Measurements from ENCODE around the gene RPL13A.
"Not testable (repeated sequence)": the region's sequence is repeated elsewhere in the genome, so short reads cannot be mapped to it uniquely, and the experiment has no call there.

Gene RPL13A

DNA sequence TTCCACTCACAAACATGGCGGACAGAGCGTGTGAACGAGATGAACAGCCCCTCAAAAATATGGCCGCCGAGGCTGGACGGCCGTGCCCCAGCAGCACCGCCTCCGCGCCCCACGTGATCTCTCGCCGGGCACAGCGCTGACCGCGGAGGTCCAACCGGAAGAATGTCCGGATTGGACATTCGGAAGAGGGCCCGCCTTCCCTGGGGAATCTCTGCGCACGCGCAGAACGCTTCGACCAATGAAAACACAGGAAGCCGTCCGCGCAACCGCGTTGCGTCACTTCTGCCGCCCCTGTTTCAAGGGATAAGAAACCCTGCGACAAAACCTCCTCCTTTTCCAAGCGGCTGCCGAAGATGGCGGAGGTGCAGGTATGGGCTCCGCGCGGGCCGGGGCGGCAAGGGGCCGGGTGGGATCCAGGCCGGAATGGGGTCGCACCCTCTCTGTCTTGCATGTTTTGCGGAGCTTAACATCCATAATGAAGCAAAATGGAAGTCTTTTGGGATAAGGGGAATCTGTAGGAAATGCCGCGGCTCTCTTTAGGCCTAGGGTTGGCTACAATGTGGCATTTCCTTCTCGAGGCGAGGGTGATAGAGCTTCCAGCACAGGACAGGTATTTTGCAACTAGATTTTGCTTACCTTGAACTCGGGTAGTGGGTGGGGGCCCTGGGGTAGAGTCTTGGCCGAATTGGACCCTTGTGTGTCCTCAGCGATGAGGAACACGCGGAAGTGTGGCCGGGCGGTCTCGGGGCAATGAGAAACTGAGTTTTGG, at the start of gene RPL13A:
Gene RPL13A, plus strand, starts transcription at position 332 of the 769 bp plus-strand sequence. Its CDS starts 22 bp downstream, at position 354.
- peak; percentile 100 for DNase-seq

DNA sequence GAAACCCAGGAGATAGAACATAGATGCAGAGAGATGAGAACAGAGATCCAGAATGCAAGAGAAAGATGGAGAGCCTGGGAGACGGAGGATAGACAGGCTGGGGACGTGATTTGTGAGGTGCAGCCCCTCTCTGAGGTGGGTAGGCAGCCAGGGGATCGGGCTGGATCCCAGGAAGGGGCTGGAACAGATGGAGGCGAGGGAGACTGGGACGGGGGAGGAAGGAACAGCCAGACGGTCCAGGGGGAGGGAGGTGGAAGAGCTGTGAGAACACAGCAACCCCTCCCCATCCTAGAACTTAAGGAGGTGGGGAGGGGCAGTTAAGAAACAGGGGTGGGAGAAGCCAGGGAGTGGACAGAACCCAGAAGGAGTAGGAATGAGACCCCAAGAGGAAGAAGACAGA, 49.1 kb upstream of the RPL13A start:
- DNase-seq, result no peak

DNA sequence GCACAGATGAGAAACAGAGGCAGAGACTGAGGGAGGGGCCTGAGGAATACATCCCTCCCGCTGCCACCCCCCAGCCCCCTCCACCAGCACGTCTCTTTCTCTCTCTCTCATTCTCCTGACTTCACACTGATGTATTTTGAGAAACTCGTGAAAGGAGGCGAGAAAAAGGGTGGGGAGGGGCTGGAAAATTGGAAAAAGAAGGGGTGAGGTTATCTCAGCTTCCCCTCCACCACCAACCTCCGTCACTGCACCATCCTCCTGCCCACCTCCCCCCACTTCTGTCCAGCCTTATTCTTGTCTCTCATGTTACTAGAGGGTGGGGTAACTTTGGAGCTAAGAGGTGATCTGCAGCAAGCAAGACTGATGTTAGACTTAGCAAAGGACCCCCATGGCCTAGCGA, 47.6 kb upstream of the RPL13A start:
- no peak for DNase-seq

DNA sequence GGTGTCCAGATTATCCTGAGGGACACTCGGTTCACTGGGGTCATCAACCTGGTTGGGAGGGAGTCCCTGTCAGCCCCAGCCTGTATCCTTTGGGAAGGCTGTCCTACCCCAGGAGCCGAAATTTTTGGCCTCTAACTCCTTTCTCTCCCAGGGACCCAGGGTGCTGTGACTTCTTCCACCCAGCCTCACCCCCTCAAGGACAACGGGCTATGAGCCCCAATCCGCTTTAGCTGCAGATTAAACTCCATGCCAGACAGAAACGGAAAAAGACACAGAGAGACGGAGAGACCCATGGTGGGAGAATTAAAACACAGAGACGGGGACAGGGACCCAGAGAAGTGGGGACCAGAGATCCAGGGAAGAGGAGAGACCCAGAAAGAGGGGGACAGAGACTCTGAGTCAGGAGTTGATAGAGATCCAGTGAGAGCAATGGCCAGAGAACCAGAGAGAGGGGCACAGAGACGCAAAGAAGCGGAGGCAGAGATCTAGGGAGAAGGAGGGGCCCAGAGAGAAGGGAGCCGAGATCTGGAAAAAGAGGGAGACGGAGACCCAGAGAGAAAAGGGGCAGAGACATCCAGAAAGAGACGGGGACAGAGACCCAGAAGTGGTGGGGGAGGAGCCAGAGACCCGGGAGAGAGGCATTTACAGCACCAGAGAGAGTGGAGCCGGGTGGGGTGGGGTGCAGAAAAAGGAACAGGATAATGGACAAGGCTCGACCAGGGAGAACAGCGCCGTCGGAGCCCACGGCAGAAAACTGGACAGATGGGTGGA, 46.8 kb upstream of the RPL13A start:
- no peak for DNase-seq

DNA sequence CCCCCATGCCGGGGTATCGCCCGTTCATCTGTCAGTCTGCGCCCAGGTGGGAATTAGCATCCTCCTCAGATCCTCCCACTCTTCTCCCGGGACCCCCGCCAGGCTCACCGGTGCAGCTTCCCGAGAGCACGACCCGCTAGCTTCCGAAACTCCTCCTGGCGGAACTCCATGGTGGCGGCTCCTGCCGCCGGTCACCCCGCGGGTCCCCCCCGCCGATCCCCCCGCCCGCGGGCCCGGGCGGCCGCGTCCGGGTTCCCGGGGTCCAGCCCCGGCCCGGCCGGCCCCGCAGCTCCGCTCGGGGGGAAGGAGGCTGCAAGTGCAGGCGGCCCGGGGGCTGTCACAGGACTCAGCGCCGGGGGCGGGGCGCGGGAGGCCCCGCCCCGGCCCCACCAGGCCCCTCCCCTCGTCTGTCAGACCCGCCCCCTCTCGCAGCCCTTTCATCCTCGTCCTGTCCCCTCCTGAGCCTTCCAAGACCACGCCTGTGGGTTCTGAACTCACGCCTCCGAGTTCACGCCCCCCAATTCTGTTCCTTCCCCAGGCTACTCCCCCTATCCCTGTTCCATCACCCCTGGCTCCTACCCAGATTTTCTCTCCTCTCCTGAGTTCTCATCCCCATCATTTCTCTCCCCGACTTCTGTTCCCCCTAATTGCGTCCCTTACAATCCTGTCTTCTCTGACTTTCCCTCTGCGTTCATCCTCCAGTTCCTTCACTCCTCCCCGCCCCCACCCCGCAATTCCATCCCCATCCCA, 46.0 kb upstream of the RPL13A start, which contains the start of gene SLC17A7:
Gene SLC17A7, minus strand, starts transcription at position 318 of the 750 bp plus-strand sequence. Its CDS starts 148 bp downstream, at position 170.
- DNase-seq, result no peak

DNA sequence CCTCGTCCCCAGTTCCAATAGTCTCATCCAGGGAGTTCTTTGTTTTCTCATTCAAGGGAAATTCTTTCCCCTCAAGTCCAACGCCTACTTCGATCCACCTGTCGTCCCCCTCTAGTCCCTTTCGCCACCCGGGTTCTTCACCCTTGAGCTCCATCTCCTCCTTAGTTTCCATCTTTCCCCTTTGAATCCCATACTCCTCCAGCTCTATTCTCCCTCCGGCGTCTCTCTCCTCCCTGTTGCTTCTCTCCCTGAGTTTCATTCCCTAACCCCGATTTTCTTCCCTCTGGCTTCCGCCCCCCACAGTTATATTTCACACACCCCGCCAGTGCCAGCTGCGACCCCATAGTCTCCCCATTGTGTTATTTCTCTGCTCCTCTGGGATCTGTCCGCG, 45.5 kb upstream of the RPL13A start:
- no peak for DNase-seq

DNA sequence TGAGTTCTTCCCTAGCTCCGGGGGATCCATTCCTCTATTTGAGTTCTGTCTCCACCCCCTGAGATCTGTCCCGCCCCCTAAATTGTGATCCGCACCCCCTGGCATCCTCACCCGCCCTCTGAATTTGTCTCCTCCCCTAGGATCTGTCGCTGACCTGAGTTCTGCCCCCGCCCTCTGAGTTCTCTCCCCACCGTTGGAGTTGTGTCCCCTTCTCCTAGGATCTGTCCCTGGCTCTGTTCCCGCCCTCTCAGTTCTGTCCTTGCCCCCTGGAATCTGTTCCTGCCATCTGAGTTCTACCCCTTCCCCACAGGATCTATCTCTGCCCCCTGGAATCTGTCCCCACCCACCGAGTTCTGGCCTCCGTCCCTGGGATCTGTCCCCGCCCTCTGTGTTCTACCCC, 45.1 kb upstream of the RPL13A start:
- DNase-seq, result no peak

DNA sequence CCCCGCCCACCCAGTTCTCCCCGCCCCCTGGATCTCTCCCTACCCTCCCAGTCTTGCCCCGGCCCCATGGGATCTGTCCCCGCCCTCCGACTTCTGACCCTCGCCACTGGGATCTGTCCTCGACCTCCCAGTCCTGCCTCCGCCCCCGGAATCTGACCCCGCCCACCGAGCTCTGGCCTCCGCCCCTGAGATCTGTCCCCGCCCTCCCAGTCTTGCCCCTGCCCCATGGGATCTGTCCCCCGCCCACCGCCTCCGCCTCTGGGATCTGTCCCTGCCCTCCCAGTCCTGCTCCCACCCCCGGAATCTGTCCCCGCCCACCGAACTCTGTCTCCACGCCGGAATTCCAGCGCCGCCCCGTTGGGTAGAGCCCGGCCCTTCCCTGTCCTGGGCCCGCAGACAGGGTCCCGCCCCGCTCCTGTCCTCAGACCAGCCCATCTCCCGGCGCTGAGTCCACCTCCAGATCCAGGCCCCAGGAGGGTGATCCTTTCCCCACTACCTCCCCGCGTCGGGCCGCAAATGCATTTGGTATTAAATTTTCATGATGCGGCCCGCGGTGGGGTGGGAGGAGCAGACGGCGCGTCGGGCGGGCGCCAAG, 44.5 kb upstream of the RPL13A start:
- DNase-seq, result peak; percentile 85

DNA sequence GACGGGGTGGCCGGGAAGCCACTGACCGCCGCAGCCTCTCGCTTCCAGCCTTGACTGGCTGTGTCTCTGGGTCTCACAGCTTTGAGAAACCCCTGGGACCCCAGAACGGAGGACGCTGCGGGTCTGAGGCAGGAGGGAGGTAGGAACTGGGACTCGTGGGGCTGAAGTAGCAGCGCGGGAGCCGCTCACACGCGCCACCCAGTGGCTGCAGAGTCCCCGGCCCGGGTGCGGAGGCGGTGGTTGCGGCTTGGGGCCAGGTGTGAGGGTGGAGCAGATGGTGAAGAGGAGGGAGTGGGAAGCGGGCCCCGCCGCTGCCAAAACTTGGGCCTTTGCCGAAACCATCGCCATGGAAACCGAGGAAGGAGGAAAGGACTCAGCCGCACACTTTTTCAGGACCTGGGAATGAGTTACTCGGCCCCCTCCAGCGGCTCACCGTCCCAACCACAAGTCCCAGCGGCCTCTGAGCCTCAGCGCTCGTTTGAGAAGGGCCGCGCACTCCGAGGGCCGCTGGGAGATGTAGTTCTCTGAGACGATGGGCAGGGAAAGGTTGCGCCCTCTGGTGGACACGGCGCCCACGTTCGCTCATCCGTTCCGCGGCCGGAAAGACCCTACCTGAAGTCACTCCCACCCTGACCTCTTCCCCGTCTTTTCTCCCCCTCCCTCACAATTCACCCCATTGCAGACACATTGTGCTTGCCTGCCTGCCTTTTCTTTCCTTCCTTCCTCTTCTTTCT, 43.9 kb upstream of the RPL13A start:
- peak; percentile 98 for DNase-seq

DNA sequence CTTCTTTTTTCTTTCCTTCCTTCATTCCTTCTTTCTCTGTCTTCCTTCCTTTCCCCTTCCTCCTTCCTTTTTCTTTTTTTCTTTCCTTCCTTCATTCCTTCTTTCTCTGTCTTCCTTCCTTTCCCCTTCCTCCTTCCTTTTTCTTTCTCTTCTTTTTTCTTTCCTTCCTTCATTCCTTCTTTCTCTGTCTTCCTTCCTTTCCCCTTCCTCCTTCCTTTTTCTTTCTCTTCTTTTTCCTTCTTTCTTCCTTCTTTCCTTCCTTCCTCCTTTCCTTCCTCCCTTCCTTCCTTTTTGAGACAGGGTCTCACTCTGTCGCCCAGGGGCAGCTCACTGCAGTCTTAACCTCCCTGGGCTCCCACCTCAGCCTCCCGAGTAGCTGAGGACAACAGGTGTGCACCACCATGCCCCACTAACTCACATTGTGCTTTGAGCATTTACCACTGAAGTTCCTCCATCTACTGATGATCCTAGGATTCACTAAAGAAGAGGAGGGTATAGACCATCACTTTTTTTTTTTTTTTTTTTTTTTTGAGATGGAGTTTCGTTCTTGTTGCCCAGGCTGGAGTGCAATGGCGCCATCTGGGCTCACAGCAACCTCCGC, 43.2 kb upstream of the RPL13A start:
- not testable (repeated sequence) for DNase-seq

DNA sequence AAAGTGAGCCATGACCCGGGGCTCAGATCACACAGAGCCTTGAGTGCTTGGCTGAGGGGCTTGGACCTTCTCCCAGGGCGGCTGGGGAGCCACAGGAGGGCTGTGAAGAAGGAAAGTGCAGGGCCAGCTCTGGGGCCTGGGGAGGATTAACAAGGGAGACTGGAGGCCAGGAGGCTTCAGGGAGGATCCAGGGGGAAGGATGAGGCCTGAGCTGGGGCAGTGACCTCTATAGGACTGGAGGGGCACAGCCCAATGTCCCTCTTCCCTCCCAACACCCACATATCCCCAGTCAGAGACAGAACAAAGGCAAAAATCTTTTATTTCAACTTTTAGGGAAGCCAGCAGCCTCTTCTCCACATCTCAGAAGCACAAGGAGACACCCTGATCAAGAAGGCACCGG, 41.4 kb upstream of the RPL13A start:
- DNase-seq, result no peak

DNA sequence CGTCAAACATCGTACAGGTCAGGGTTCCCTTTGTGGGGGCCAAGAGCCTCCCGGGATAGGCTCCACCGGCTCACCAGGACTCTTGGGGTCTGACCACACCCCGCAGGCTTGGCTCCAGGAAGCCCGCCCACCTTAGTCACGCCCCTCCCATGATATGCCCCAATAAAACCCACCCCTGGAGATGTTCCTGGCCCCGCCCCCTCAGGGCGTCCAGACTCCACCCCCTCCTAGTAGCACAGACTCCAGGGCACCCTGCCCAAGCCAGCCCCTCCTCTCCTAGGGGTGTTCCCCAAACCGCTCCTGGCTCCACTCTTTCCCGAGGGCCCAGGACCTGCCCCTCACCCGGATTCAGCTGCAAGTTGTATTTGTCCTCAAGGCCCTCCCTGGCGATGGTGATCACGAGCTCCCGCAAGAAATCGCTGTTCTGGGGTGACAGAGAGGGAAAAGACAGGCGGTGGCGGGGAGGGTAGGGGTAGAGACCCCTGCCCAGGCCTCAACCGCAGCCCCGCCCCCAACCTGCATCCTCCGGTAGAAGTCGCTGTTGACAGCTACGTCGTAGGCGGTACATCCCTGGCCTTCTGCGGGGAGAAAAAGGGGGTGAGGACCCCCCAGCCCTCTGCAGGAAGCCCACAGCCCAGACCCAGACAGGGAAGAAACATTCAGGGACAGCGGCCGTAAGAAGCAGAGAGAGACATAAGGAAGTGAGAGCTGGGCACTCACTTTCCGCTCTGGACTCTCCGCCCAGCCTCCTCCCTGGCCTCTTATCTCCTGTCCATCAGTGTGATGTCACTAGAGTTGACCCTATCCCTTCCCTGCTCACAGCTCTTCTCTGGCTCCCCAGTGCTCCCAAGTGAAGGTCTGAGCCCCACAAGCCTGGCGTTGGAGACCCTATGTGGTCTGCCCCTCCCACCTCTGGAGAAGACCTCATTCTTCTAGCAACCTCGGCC, 39.6 kb upstream of the RPL13A start:
- peak; percentile 33 for DNase-seq

DNA sequence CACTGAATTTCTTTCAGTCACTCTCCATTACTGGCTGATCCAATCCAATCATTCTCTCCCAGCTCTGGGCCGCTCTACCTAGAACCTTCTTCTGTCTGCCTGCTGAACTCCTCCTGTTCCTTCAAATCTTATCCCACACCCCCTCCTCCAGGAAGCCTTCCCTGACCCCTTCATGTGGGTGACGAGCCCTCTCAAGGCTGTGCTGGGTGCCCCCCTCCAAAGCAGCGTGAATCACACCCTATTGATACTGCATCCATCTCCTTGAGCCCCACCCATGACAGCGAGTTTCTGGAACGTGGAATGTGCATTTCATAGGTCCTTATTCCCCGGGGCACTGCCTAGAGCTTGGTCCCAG, 39.0 kb upstream of the RPL13A start:
- DNase-seq, result no peak

DNA sequence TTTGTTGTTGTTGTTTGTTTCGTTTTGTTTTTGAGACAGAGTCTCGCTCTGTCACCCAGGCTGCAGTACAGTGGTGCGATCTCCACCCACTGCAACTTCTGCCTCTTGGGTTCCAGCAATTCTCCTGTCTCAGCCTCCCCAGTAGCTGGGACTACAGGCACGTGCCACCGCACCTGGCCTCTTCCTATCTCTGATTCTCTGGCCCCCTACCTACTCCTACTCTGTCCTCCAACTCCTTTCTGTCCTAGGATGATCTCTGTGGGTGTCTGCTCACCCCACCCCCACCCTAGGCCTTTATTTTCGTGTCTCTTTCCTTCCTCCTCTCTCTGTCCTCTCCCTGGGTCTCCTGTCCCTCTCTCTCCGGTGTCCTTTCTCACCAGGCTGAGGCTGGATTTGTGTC, 37.0 kb upstream of the RPL13A start:
- no peak for DNase-seq

DNA sequence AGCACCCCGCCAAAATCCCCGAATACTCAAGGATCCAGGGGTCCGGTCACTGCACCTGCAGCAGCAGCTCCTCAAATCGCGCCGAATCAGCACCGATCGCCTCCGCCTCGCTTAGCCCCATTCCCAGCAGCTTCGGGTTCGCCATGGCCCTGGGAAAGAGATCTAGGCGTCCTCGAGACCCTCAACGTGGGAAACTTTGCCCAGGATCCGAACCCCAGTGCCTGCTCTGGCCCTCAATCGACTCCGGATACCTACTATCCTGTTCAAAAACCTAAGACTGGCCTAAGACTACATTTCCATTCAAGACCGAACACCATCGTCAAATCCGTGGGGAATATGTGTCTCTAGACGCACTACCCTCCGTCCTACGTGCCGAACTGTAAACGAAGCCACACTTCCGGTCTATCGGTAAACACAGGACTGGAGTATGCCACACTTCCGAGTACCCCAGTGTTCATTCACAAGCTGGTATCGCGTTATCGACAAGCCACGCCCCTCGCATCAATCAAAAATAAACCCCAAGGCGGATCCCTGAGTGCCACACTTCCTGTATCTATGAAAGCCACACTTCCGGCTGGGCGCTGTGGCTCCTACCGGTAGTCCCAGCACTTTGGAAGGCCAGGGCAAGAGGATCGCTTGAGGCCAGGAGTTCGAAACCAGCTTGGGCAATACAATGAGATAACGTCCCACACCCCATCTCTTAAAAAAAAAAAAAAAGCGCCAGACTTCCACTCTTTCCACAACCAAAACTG, 35.8 kb upstream of the RPL13A start, which contains the start of gene PIH1D1:
Gene PIH1D1, minus strand, starts transcription at position 385 of the 752 bp plus-strand sequence. Its CDS starts 240 bp downstream, at position 145.
- DNase-seq, result peak; percentile 100

DNA sequence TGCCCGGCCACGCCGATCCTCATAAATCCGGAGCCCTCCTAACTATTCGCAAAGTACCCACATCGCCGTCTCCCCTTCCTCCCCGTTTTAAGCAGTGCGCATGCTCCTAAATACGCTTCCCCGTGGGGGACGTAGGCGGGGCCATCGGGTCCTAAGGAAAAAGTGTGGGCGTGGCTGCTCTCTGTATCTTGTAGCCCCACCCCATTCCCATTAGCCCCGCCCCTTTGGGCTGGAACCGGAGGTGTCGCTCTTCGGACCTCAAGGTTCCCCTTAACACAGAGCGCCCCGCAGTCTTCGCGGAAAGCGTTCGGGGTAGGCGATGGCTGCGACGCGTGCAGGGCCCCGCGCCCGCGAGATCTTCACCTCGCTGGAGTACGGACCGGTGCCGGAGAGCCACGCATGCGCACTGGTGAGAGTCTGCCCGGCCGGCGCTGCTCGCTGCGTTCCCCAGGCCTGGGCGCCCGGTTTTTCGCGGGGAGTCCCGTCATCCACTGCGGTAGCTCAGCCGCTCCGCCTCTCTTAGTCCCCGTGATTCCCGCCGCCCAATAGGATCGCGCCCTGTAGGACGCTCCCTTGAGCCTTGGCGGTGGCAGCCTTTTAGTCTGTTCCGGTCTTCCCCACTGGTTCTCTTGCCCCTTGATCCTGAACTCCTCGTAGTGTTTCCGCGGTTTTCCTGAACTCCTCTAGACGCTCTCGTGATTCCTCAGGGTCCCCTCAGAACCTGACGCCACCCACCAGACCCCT, 34.2 kb upstream of the RPL13A start, which contains the start of gene ALDH16A1:
Gene ALDH16A1, plus strand, starts transcription at position 213 of the 744 bp plus-strand sequence. Its CDS starts 107 bp downstream, at position 320.
- DNase-seq, result peak; percentile 99

DNA sequence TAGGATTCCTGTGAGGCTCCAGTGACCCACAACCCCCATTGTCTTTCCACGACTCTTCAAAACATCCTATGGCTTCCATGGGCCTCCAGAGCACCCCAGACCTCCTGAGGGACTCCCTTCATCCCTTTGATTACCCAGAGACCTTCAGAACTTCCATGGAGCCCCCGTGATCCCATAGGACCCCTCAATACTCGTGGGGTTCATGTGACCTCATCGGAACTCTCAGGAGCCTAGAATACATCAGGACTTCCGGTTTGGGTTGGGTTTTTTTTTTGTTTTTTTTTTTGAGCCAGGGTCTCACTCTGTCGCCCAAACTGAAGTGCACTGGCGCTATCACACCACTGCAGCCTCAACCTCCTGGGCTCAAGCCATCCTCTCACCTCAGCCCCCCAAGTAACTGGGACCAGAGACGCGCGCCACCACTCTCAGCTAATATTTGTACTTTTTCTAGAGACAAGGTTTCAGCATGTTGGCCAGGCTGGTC, 33.6 kb upstream of the RPL13A start:
- DNase-seq, result no peak

DNA sequence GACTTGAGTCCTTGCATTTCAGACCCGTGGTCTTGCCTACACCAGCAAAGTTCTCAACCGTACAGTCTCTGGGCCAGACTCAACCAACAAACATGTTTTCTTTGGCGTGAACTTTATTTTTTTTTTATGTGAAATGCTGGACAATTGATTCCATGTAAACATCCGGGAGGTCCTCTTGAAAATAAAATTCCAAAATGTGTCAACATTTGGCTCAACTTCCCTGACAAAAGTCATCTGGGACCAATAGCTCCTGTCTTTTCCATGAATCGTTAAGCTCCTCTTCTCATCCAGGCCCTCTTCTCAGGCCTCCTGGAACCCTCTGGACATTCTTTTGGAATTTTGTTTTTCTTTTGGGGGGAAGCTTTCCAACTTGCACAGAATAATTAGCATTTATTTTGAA, 31.6 kb upstream of the RPL13A start:
- DNase-seq, result no peak

DNA sequence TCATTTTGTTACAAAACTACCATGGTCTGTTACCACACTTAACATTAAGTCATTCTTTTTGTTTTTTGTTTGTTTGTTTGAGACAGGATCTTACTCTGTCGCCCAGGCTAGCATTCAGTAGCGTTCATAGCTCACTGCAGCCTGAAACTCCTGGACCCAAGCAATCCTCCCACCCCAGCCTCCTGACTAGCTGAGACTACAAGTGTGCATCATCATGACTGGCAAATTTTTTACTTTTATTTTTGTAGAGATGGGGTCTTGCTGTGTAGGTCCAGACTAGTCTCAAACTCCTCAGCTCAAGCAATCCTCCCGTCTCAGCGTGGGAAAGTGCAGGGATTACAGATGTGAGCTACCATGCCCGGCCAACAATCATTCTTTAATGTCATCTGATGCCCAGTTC, 31.1 kb upstream of the RPL13A start:
- no peak for DNase-seq
